ENCODE data around the gene SYCN. TPM values are rescaled to one million over a fixed set of nuclear protein-coding genes. Genes with fewer than 3 reads are reported as not detected.

SYCN gene
- not detected in 2 replicates for total RNA-seq (2022)
- Bru-seq, nascent RNA: not detected
- BruChase-seq, experiment 1, labeled RNA remaining after a 6-hour chase: not detected
- not detected for BruChase-seq, experiment 2, labeled RNA remaining after a 2-hour chase
- long read RNA-seq: 0 reads

- no peak for DNase-seq (ENCODE audit: unreplicated experiment)
- POLR2A ChIA-PET: no interaction called here
- no peak for TF ChIP-seq CTCF (IDR thresholded peaks at IDR 0.05; ENCODE audit: unreplicated experiment)
- Mint-ChIP-seq H3K36me3 (ENCODE audit: insufficient read depth, unreplicated experiment) (no peaks in the 10 kb centered on the region), H3K9me3 (ENCODE audit: unreplicated experiment) (no peaks in the 10 kb centered on the region), H3K4me3 (ENCODE audit: unreplicated experiment) (no peak within 1 kb of the TSS), H3K27ac (ENCODE audit: low read depth, unreplicated experiment) (no peak within 1 kb of the TSS), H3K27me3 (ENCODE audit: insufficient read depth, unreplicated experiment) (peaks cover 46% of the 10 kb centered on the region), H3K4me1 (ENCODE audit: insufficient read depth, unreplicated experiment) (no peaks in the 10 kb centered on the region)
- no TSS peak for BruUV-seq (replicated peaks)
- intact Hi-C loops (cut with micrococcal nuclease): no loop called here
- CTCF ChIA-PET: interaction anchor here (0.6 kb wide), 1 partner anchor 75 kb away, joined by 3 read pairs; no protein-coding TSS in a partner anchor
These were observed at the start of gene SYCN for GRCh38 chr19:39203372-39204341. Gene SYCN (minus strand): TSS chr19:39204263. CDS start chr19:39204254, 9 bp downstream.

GRCh38 chr19:39253374-39254149 lies 49.5 kb upstream of the SYCN start:
- DNase-seq (ENCODE audit: unreplicated experiment): no peak
- no TSS peak for BruUV-seq (replicated peaks)
- TF ChIP-seq CTCF (IDR thresholded peaks at IDR 0.05; ENCODE audit: unreplicated experiment): no peak
- H3K27me3 Mint-ChIP-seq (ENCODE audit: insufficient read depth, unreplicated experiment): peaks cover 38% of the 10 kb centered on the region
- no peaks in the 10 kb centered on the region for H3K4me1 Mint-ChIP-seq (ENCODE audit: insufficient read depth, unreplicated experiment)
- H3K36me3 Mint-ChIP-seq (ENCODE audit: insufficient read depth, unreplicated experiment): no peaks in the 10 kb centered on the region
- ChIA-PET CTCF (no interaction called here), POLR2A (no interaction called here)
- no peak overlapping the region for H3K27ac Mint-ChIP-seq (ENCODE audit: low read depth, unreplicated experiment)
- intact Hi-C loops (cut with micrococcal nuclease): no loop called here
- no peak overlapping the region for H3K4me3 Mint-ChIP-seq (ENCODE audit: unreplicated experiment)
- no peaks in the 10 kb centered on the region for H3K9me3 Mint-ChIP-seq (ENCODE audit: unreplicated experiment)

- H3K27me3 Mint-ChIP-seq (ENCODE audit: insufficient read depth, unreplicated experiment): peaks cover 38% of the 10 kb centered on the region
- H3K36me3 Mint-ChIP-seq (ENCODE audit: insufficient read depth, unreplicated experiment): no peaks in the 10 kb centered on the region
- ChIA-PET POLR2A (interaction anchor here (0.6 kb wide), 1 partner anchor 28 kb away, joined by 3 read pairs; no protein-coding TSS in a partner anchor), CTCF (no interaction called here)
- no peaks in the 10 kb centered on the region for H3K4me1 Mint-ChIP-seq (ENCODE audit: insufficient read depth, unreplicated experiment)
- no peak for DNase-seq (ENCODE audit: unreplicated experiment)
- no peaks in the 10 kb centered on the region for H3K9me3 Mint-ChIP-seq (ENCODE audit: unreplicated experiment)
- no TSS peak for BruUV-seq (replicated peaks)
- TF ChIP-seq CTCF (IDR thresholded peaks at IDR 0.05; ENCODE audit: unreplicated experiment): no peak
- no peak overlapping the region for H3K27ac Mint-ChIP-seq (ENCODE audit: low read depth, unreplicated experiment)
- intact Hi-C loops (cut with micrococcal nuclease): no loop called here
- H3K4me3 Mint-ChIP-seq (ENCODE audit: unreplicated experiment): no peak overlapping the region
These were observed 48.4 kb upstream of the SYCN start for GRCh38 chr19:39252458-39252857.

- H3K27me3 Mint-ChIP-seq (ENCODE audit: insufficient read depth, unreplicated experiment): peaks cover 36% of the 10 kb centered on the region
- TF ChIP-seq CTCF (IDR thresholded peaks at IDR 0.05; ENCODE audit: unreplicated experiment): no peak
- H3K9me3 Mint-ChIP-seq (ENCODE audit: unreplicated experiment): no peaks in the 10 kb centered on the region
- no peak overlapping the region for H3K27ac Mint-ChIP-seq (ENCODE audit: low read depth, unreplicated experiment)
- intact Hi-C loops (cut with micrococcal nuclease): no loop called here
- no peaks in the 10 kb centered on the region for H3K4me1 Mint-ChIP-seq (ENCODE audit: insufficient read depth, unreplicated experiment)
- no peaks in the 10 kb centered on the region for H3K36me3 Mint-ChIP-seq (ENCODE audit: insufficient read depth, unreplicated experiment)
- ChIA-PET CTCF (interaction anchor here (0.6 kb wide), 1 partner anchor 129 kb away, joined by 3 read pairs; no protein-coding TSS in a partner anchor), POLR2A (interaction anchor here (0.6 kb wide), 1 partner anchor 28 kb away, joined by 3 read pairs; no protein-coding TSS in a partner anchor)
- no peak for DNase-seq (ENCODE audit: unreplicated experiment)
- BruUV-seq (replicated peaks): no TSS peak
- H3K4me3 Mint-ChIP-seq (ENCODE audit: unreplicated experiment): no peak overlapping the region
These were observed 47.8 kb upstream of the SYCN start for GRCh38 chr19:39251846-39252245.

Measured in MCF 10A (cell line).